HepG2 (cell line): ENCODE results near the gene C1GALT1C1. TPM values are rescaled to one million over a fixed set of nuclear protein-coding genes. Genes with fewer than 3 reads are reported as not detected.

Experiments
- ATAC-seq: fragments of 200-7000 bp; cut with Tn5 transposase; 3 replicates; pipeline ENCODE4 v1.9.1; 2020; ENCODE audit warnings: mild to moderate bottlenecking, moderate library complexity
- BruUV-seq: library from RNA; stranded (reverse); fragments of 400-500 nt; replicated peaks from 2 replicates; lab custom pipeline; 2021; lab: Mats Ljungman, UMichigan
- CTCF ChIA-PET: fragments of 300-600 bp; formaldehyde crosslinking; extraction: SDS; loops from one replicate; lab custom pipeline; 2021; ENCODE audit warnings: low total read pairs, inconsistent platforms, low intra/inter-chr PET ratio; lab: Yijun Ruan, JAX
- POLR2A ChIA-PET: fragments of 350-600 bp; sonication (Branson Sonifier 250); formaldehyde crosslinking; loops from one replicate; lab custom pipeline; 2020; ENCODE audit warnings: antibody characterized with exemption, inconsistent platforms; lab: Yijun Ruan, JAX
- DNase-seq: peaks from one replicate; pipeline ENCODE4 v3.0.0-alpha.2; 2015; ENCODE audit warnings: low spot score
- FAIRE-seq: peaks from 3 replicates; lab custom pipeline; 2011; peaks lifted over from hg19 to GRCh38; lab: Jason Lieb, UNC
- H2AFZ ChIP-seq: one replicate; pipeline ENCODE4 v1.6.1; 2011; ENCODE audit warnings: low read length, inconsistent platforms
- H3K27ac ChIP-seq: fragments of 300-600 bp; 3 replicates; pipeline ENCODE4 v1.8.0; 2011; ENCODE audit warnings: mixed run types, mild to moderate bottlenecking, mixed read lengths, low read length, inconsistent platforms; ENCODE audit not compliant: insufficient read depth; ENCODE audit errors: extremely low read length
- H3K27me3 ChIP-seq, 2 experiments: fragments of 200-600 bp in 1 of 2; 2 replicates in 1 of 2; 3 replicates in 1 of 2; pipeline versions ENCODE4 v1.6.0 to v1.8.0; 2011; ENCODE audit warnings: low read length in 2 of 2, mild to moderate bottlenecking in 2 of 2, moderate library complexity in 2 of 2, inconsistent platforms in 1 of 2; ENCODE audit not compliant: insufficient read depth in 2 of 2, control insufficient read depth in 1 of 2
- H3K36me3 ChIP-seq, 2 experiments: fragments of 200-600 bp in 1 of 2; replicated peaks in 1 of 2; 2 replicates in 1 of 2; 3 replicates in 1 of 2; pipeline versions ENCODE4 v1.5.1 to v1.8.0; 2011; ENCODE audit warnings: low read length in 2 of 2, inconsistent platforms in 1 of 2; ENCODE audit not compliant: insufficient read depth in 2 of 2, control insufficient read depth in 1 of 2
- H3K4me1 ChIP-seq: 2 replicates; pipeline ENCODE4 v1.5.1; 2012; ENCODE audit warnings: low read length, inconsistent platforms; ENCODE audit not compliant: insufficient read depth
- H3K4me2 ChIP-seq: 2 replicates; pipeline ENCODE4 v1.6.0; 2011; ENCODE audit warnings: low read depth, low read length, inconsistent platforms
- H3K4me3 ChIP-seq, 3 experiments: fragments of 200-600 bp in 1 of 3; sonication (generic), shearing (Covaris generic) in 1 of 3; replicated peaks in 1 of 3; 2 replicates each; pipeline ENCODE4 v1.5.1; 2011 to 2016; ENCODE audit warnings: low read length in 3 of 3, inconsistent platforms in 2 of 3, low read depth in 2 of 3, mild to moderate bottlenecking in 2 of 3, control low read depth in 1 of 3, mixed read lengths in 1 of 3; ENCODE audit not compliant: insufficient read depth in 1 of 3
- H3K79me2 ChIP-seq: one replicate; pipeline ENCODE4 v1.6.1; 2011; ENCODE audit warnings: low read length, inconsistent platforms; ENCODE audit not compliant: insufficient read depth
- H3K9ac ChIP-seq: 2 replicates; pipeline ENCODE4 v1.6.0; 2011; ENCODE audit warnings: mild to moderate bottlenecking, low read depth, low read length, inconsistent platforms; ENCODE audit not compliant: insufficient read depth
- H3K9me3 ChIP-seq: 2 replicates; pipeline ENCODE4 v1.5.1; 2012; ENCODE audit warnings: mild to moderate bottlenecking, low read length
- H4K20me1 ChIP-seq: 2 replicates; pipeline ENCODE4 v1.6.0; 2011; ENCODE audit warnings: inconsistent platforms, mild to moderate bottlenecking, low read length, moderate library complexity; ENCODE audit not compliant: insufficient read depth
- MAFF ChIP-seq: IDR thresholded peaks from 2 replicates; pipeline ENCODE4 v1.6.1; 2011; ENCODE audit warnings: low read depth, low read length, improper control_type of control experiment
- MAFK ChIP-seq, 2 experiments: IDR thresholded peaks in 1 of 2; conservative IDR thresholded peaks in 1 of 2; 2 replicates each; pipeline ENCODE4 v1.6.1; 2011; ENCODE audit warnings: improper control_type of control experiment in 2 of 2, low read length in 2 of 2
- NR3C1 ChIP-seq: sonication (generic); formaldehyde crosslinking; IDR thresholded peaks from 2 replicates; pipeline ENCODE4 v1.4.0; 2020; ENCODE audit warnings: missing genetic modification reagents
- PITX1 ChIP-seq: sonication (generic); formaldehyde crosslinking; IDR thresholded peaks from 2 replicates; pipeline ENCODE4 v1.5.1; 2020; ENCODE audit warnings: mild to moderate bottlenecking, missing genetic modification reagents
- ZNF24 ChIP-seq: fragments of 450-650 bp; IDR thresholded peaks from 2 replicates; pipeline ENCODE4 v1.6.1; 2017; ENCODE audit warnings: antibody characterized with exemption, mild to moderate bottlenecking
- ZNF414 ChIP-seq: sonication (generic); formaldehyde crosslinking; IDR thresholded peaks from 2 replicates; pipeline ENCODE4 v1.5.0; 2020; ENCODE audit warnings: missing genetic modification reagents
- ZNF766 ChIP-seq: sonication (generic); formaldehyde crosslinking; IDR thresholded peaks from 2 replicates; pipeline ENCODE4 v1.5.0; 2020; ENCODE audit warnings: missing genetic modification reagents, borderline replicate concordance
- WGBS: methylation state at CpG from one replicate; pipeline ENCODE4 v1.1.6; 2017; ENCODE audit warnings: low lambda C conversion rate; 5-methylcytosine and 5-hydroxymethylcytosine counted together
- in situ Hi-C: cut with HindIII; loops from 2 replicates; pipeline ENCODE4 v1.10.0; 2017; ENCODE audit warnings: low pct_unique_long_range_greater_than_20kb; ENCODE audit not compliant: extremely low pct_ligation_motif_present
- intact Hi-C: fragments of 100-400 bp; cut with micrococcal nuclease; formaldehyde crosslinking; loops from one replicate; pipeline ENCODE4 v1.10.0; 2022; ENCODE audit not compliant: unreplicated experiment
- polyA plus RNA-seq, 8 experiments: library from polyadenylated mRNA; depleted of rRNA in 3 of 8; stranded (reverse) in 7 of 8; unstranded in 1 of 8; fragments of >200 nt; fragmentation: Illumina TruSeq in 4 of 8; extraction: Trizol in 4 of 8; gene quantifications; 2 replicates each; pipeline versions ENCODE4 v1.2.1 to v1.2.3, GENCODE V29; 2011 to 2016; ENCODE audit warnings: low read depth in 4 of 8, missing spikeins in 1 of 8, mixed read lengths in 1 of 8; ENCODE audit not compliant: insufficient read depth in 1 of 8
- total RNA-seq, 5 experiments: library from RNA; depleted of rRNA; stranded (reverse); fragments of >200 nt; fragmentation: Illumina TruSeq; extraction: Trizol; gene quantifications; 2 replicates each; pipeline ENCODE4 v1.2.3, GENCODE V29; 2016; ENCODE audit warnings: low read depth in 1 of 5
- TF ChIP-seq, protein P1 (sequence below): sonication (generic); formaldehyde crosslinking; IDR thresholded peaks from 2 replicates; pipeline ENCODE4 v1.5.0; 2020; ENCODE audit warnings: mild to moderate bottlenecking, missing genetic modification reagents, borderline replicate concordance

Gene C1GALT1C1
- total and polyA plus RNA-seq, 2 of the 13 experiments (the other 11 are each of a cell fraction or from before 2014, with no cell fraction given) = 26.3 to 31.9 TPM

- no peaks in the 10 kb centered on the region for H3K36me3 ChIP-seq
- no peaks in the 10 kb centered on the region for H3K9me3 ChIP-seq
- WGBS = 64% methylated on average over 4 of the region's 4 CpGs
- no peaks in the 10 kb centered on the region for H3K27me3 ChIP-seq
- DNase-seq (no peak), ATAC-seq (no peak), FAIRE-seq (no peak)
- peak; percentile 3 to 56; a peak in 2 of 4 replicates for TF ChIP-seq MAFK (conservative IDR thresholded peaks at IDR 0.05 in 1 of 2, IDR thresholded peaks at IDR 0.05 in 1 of 2; ENCODE audit: low read length in 2 of 2)
- TF ChIP-seq PITX1 = no peak
- no peak for TF ChIP-seq ZNF24
- TF ChIP-seq NR3C1 (CRISPR knock-in tag) = no peak
- peak; percentile 41; the same call in 1 of the 2 replicates for TF ChIP-seq MAFF
- TF ChIP-seq ZNF414 (CRISPR knock-in tag) = no peak
- no peak for TF ChIP-seq ZNF766 (CRISPR knock-in tag)
- TF ChIP-seq, protein P1, sequence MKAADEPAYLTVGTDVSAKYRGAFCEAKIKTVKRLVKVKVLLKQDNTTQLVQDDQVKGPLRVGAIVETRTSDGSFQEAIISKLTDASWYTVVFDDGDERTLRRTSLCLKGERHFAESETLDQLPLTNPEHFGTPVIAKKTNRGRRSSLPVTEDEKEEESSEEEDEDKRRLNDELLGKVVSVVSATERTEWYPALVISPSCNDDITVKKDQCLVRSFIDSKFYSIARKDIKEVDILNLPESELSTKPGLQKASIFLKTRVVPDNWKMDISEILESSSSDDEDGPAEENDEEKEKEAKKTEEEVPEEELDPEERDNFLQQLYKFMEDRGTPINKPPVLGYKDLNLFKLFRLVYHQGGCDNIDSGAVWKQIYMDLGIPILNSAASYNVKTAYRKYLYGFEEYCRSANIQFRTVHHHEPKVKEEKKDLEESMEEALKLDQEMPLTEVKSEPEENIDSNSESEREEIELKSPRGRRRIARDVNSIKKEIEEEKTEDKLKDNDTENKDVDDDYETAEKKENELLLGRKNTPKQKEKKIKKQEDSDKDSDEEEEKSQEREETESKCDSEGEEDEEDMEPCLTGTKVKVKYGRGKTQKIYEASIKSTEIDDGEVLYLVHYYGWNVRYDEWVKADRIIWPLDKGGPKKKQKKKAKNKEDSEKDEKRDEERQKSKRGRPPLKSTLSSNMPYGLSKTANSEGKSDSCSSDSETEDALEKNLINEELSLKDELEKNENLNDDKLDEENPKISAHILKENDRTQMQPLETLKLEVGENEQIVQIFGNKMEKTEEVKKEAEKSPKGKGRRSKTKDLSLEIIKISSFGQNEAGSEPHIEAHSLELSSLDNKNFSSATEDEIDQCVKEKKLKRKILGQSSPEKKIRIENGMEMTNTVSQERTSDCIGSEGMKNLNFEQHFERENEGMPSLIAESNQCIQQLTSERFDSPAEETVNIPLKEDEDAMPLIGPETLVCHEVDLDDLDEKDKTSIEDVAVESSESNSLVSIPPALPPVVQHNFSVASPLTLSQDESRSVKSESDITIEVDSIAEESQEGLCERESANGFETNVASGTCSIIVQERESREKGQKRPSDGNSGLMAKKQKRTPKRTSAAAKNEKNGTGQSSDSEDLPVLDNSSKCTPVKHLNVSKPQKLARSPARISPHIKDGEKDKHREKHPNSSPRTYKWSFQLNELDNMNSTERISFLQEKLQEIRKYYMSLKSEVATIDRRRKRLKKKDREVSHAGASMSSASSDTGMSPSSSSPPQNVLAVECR (CRISPR knock-in tag) = no peak
- H3K27ac ChIP-seq = no peak overlapping the region
- BruUV-seq = no TSS peak
- H3K4me2 ChIP-seq = no peak overlapping the region
- no peaks in the 10 kb centered on the region for H4K20me1 ChIP-seq
- intact Hi-C loops = no loop called here
- in situ Hi-C loops = no loop called here
- no peaks in the 10 kb centered on the region for H3K79me2 ChIP-seq
- H3K9ac ChIP-seq = no peak overlapping the region
- no peaks in the 10 kb centered on the region for H3K4me1 ChIP-seq
- H2AFZ ChIP-seq = no peak overlapping the region
- H3K4me3 ChIP-seq = no peak overlapping the region
- ChIA-PET CTCF (no interaction called here), POLR2A (no interaction called here)
These were observed 8.8 kb upstream of the C1GALT1C1 start for GRCh38 chrX:120638619-120639018.
